ENCODE results near the gene ARF1. TPM values are rescaled to one million over a fixed set of nuclear protein-coding genes. Genes with fewer than 3 reads are reported as not detected.
A peak's percentile ranks its signal among the peaks of the same experiment; 100 is the strongest.

The ARF1 gene
- total and polyA plus RNA-seq, 2 of the 8 experiments (the other 6 are each of a cell fraction or from before 2014, with no cell fraction given) = 265 to 471 TPM

DNA sequence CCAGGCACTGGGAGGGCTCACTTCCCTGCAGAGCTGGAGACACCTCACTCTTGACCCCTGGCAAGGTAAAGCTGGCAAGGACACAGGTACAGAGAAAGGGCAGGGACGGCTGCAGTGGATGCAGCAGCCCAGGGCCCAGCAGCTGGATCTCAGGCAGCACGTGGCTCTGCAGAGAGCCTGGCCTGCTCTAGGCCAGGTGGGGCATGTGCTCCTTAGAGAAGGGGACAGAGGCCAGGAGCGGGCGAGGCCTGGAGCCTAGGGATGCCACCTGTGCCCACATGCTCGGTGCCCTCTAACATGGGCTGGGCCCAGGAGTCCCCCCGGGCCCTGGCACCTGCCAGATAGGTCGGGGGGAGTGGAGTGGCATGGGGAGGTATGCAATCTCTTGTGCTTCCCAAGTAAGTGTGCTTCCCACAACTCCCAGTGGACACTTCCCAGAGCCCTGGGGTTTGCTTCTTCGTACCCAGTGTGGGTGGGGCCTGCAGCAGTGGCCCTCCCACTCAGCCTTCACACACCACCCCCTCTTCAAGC, 45.7 kb upstream of the ARF1 start:
- Histone ChIP-seq H3K36me3 (ENCODE audit: control insufficient read depth in 2 of 4, insufficient read depth in 4 of 4, low read length in 3 of 4) (no peaks in the 10 kb centered on the region), H4K20me1 (replicated peaks in 1 of 2; ENCODE audit: control insufficient read depth in 1 of 2, insufficient read depth in 2 of 2, low read length in 2 of 2) (no peaks in the 10 kb centered on the region), H3K56ac (replicated peaks; ENCODE audit: insufficient read length, low read depth, low read length) (no peak overlapping the region), H3K79me1 (ENCODE audit: low read depth, low read length) (no peaks in the 10 kb centered on the region), H4K8ac (ENCODE audit: extremely low read depth, insufficient read depth, low read length) (no peak overlapping the region; the same call in 1 of the 2 replicates), H2BK20ac (ENCODE audit: low read length) (no peak overlapping the region), H4K5ac (ENCODE audit: insufficient read length, low read depth, low read length) (no peak overlapping the region), H3K9me3 (ENCODE audit: insufficient read depth in 2 of 2, low read depth in 1 of 2, low read length in 1 of 2) (no peaks in the 10 kb centered on the region), H3K27me3 (replicated peaks in 1 of 4; ENCODE audit: control insufficient read depth in 3 of 4, extremely low read depth in 1 of 4, insufficient read depth in 3 of 4, low read length in 3 of 4) (peaks cover 10 to 55% (median 43%) of the 10 kb centered on the region in 4 experiments), H2BK5ac (ENCODE audit: low read depth, low read length) (no peak overlapping the region), H3K27ac (ENCODE audit: low read depth, low read length) (no peak overlapping the region), H3K14ac (ENCODE audit: insufficient read length) (no peak overlapping the region), H4K91ac (replicated peaks; ENCODE audit: insufficient read length, low read length) (no peak overlapping the region), H3K9ac (replicated peaks in 1 of 4; ENCODE audit: extremely low read depth in 1 of 4, low read depth in 3 of 4, low read length in 3 of 4) (no peak overlapping the region), H2AFZ (ENCODE audit: low read length) (no peak overlapping the region), H2BK15ac (ENCODE audit: low read length) (no peak overlapping the region), H3K18ac (ENCODE audit: extremely low read depth, low read length) (no peak overlapping the region; the same call in 1 of the 2 replicates), H3K23me2 (ENCODE audit: low read depth, low read length) (peaks cover 10% of the 10 kb centered on the region; the same call in 1 of the 2 replicates), H2BK12ac (ENCODE audit: low read depth, low read length) (0 out of 2 replicates have a peak overlapping the region, but pooled peaks have one; percentile 39), H3K23ac (ENCODE audit: insufficient read length) (no peak overlapping the region), H3K79me2 (ENCODE audit: control insufficient read depth in 1 of 2, insufficient read depth in 2 of 2, low read length in 2 of 2) (no peaks in the 10 kb centered on the region), H2AK5ac (ENCODE audit: low read depth, low read length) (0 out of 2 replicates have a peak overlapping the region, but pooled peaks have one; percentile 53), H3K4me2 (ENCODE audit: insufficient read depth in 1 of 2, low read depth in 2 of 2, low read length in 2 of 2) (no peak overlapping the region; a peak in 1 of 4 replicates), H3K4ac (replicated peaks; ENCODE audit: insufficient read length, low read depth, low read length) (peak overlapping the region; percentile 84), H3K4me1 (replicated peaks in 1 of 4; ENCODE audit: control insufficient read depth in 3 of 4, insufficient read depth in 4 of 4, low read length in 3 of 4) (peaks cover 0 to 13% (median 7%) of the 10 kb centered on the region in 4 experiments; a peak in 6 of 7 replicates), H2BK120ac (replicated peaks; ENCODE audit: low read depth, low read length) (no peak overlapping the region), H3K4me3 (ENCODE audit: extremely low read depth in 1 of 4, insufficient read depth in 2 of 4, low read depth in 3 of 4, low read length in 4 of 4) (no peak overlapping the region)
- DNase-seq (ENCODE audit: low read depth in 1 of 2, low spot score in 2 of 2) (peak in 1 of 2 experiments; percentile 50), FAIRE-seq (no peak)
- POLR2A ChIA-PET (ENCODE audit: partially characterized antibody) = no interaction called here
- 91% methylated on average over 8 of the region's 8 CpGs; no CpG with 5 or more reads in 1 of the 2 experiments for WGBS, 2 experiments (ENCODE audit: extremely low coverage in 1 of 2, insufficient coverage in 1 of 2, insufficient read length in 1 of 2, insufficient replicate concordance in 2 of 2, low coverage in 1 of 2, low lambda C conversion rate in 2 of 2, missing lambda C conversion rate in 1 of 2)
- CTCF ChIA-PET (ENCODE audit: partially characterized antibody) = interaction anchor here (1.3 to 4.1 kb wide), 3 partner anchors 31 to 38 kb away, joined by 4 to 22 read pairs (median 4); partner anchors contain the start of gene WNT3A
- TF ChIP-seq, protein P1, sequence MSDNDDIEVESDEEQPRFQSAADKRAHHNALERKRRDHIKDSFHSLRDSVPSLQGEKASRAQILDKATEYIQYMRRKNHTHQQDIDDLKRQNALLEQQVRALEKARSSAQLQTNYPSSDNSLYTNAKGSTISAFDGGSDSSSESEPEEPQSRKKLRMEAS (IDR thresholded peaks at IDR 0.05) = peak; percentile 90
- TF ChIP-seq, protein P2, sequence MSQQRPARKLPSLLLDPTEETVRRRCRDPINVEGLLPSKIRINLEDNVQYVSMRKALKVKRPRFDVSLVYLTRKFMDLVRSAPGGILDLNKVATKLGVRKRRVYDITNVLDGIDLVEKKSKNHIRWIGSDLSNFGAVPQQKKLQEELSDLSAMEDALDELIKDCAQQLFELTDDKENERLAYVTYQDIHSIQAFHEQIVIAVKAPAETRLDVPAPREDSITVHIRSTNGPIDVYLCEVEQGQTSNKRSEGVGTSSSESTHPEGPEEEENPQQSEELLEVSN (IDR thresholded peaks at IDR 0.05) = peak; percentile 77
- TF ChIP-seq RBBP5 (IDR thresholded peaks at IDR 0.05; ENCODE audit: borderline replicate concordance, low read depth, low read length) = peak; percentile 3; the same call in 1 of the 2 replicates
- TF ChIP-seq CBX5 (IDR thresholded peaks at IDR 0.05; ENCODE audit: low read depth, low read length) = no peak
